HepG2 (cell line): ENCODE data around the gene FKBP8. TPM values are rescaled to one million over a fixed set of nuclear protein-coding genes. Genes with fewer than 3 reads are reported as not detected.

Source experiments
- BRCA1 ChIP-seq: sonication (generic); formaldehyde crosslinking; IDR thresholded peaks from 2 replicates; pipeline ENCODE4 v1.4.0; 2020; ENCODE audit warnings: missing genetic modification reagents
- GABPA ChIP-seq, 2 experiments: IDR thresholded peaks; 2 replicates each; pipeline ENCODE4 v1.6.1; 2011 to 2016; ENCODE audit warnings: low read depth in 2 of 2, low read length in 1 of 2, missing biosample characterization in 1 of 2, missing genetic modification characterization in 1 of 2
- HDAC1 ChIP-seq: sonication (generic); formaldehyde crosslinking; IDR thresholded peaks from 2 replicates; pipeline ENCODE4 v1.5.1; 2020; ENCODE audit warnings: mild to moderate bottlenecking, missing genetic modification reagents
- IKZF1 ChIP-seq: fragments of 450-650 bp; IDR thresholded peaks from 2 replicates; pipeline ENCODE4 v1.7.1; 2016
- NCOR1 ChIP-seq: fragments of 200-600 bp; sonication (generic); IDR thresholded peaks from 2 replicates; pipeline ENCODE4 v1.7.0; 2017; ENCODE audit warnings: antibody characterized with exemption, low read length, borderline replicate concordance
- NR2F6 ChIP-seq, 2 experiments: IDR thresholded peaks; 2 replicates each; pipeline ENCODE4 v1.6.1; 2016; ENCODE audit warnings: antibody characterized with exemption in 1 of 2, mild to moderate bottlenecking in 1 of 2
- PHF5A ChIP-seq: IDR thresholded peaks from one replicate; pipeline ENCODE4 v1.6.1; 2018; ENCODE audit warnings: low read depth, missing genetic modification reagents; ENCODE audit not compliant: unreplicated experiment
- SNAPC5 ChIP-seq: sonication (generic); formaldehyde crosslinking; IDR thresholded peaks from 2 replicates; pipeline ENCODE4 v1.8.1; 2023; ENCODE audit warnings: mild to moderate bottlenecking, missing genetic modification reagents, borderline replicate concordance
- SP5 ChIP-seq: IDR thresholded peaks from 2 replicates; pipeline ENCODE4 v1.6.1; 2016; ENCODE audit warnings: low read depth, borderline replicate concordance
- TP53 ChIP-seq: sonication (generic); formaldehyde crosslinking; conservative IDR thresholded peaks from 2 replicates; pipeline ENCODE4 v1.4.0; 2020; ENCODE audit warnings: missing genetic modification reagents
- U2AF1 ChIP-seq: fragments of 200-400 bp; formaldehyde crosslinking; optimal IDR thresholded peaks from 2 replicates; pipeline ENCODE3; 2017; ENCODE audit warnings: mild to moderate bottlenecking, low read depth, low read length
- XRCC5 ChIP-seq: fragments of 200-400 bp; formaldehyde crosslinking; optimal IDR thresholded peaks from 2 replicates; pipeline ENCODE3; 2017; ENCODE audit warnings: mild to moderate bottlenecking, low read length
- ZBTB8A ChIP-seq: sonication (generic); formaldehyde crosslinking; IDR thresholded peaks from 2 replicates; pipeline ENCODE4 v1.4.0; 2020; ENCODE audit warnings: mild to moderate bottlenecking, low read depth, missing genetic modification reagents, borderline replicate concordance
- ZFP90 ChIP-seq: sonication (generic); formaldehyde crosslinking; IDR thresholded peaks from 2 replicates; pipeline ENCODE4 v1.8.0; 2022; ENCODE audit warnings: missing genetic modification reagents, mild to moderate bottlenecking, inconsistent platforms, borderline replicate concordance
- ZNF230 ChIP-seq: sonication (generic); formaldehyde crosslinking; IDR thresholded peaks from 2 replicates; pipeline ENCODE4 v1.4.0; 2020; ENCODE audit warnings: mild to moderate bottlenecking, missing genetic modification reagents
- ZNF547 ChIP-seq: sonication (generic); formaldehyde crosslinking; IDR thresholded peaks from 2 replicates; pipeline ENCODE4 v1.5.1; 2020; ENCODE audit warnings: mild to moderate bottlenecking, missing genetic modification reagents
- ZNF777 ChIP-seq: sonication (generic); formaldehyde crosslinking; IDR thresholded peaks from 2 replicates; pipeline ENCODE4 v1.4.0; 2020; ENCODE audit warnings: missing genetic modification reagents
- polyA plus RNA-seq, 8 experiments: library from polyadenylated mRNA; depleted of rRNA in 3 of 8; stranded (reverse) in 7 of 8; unstranded in 1 of 8; fragments of >200 nt; fragmentation: Illumina TruSeq in 4 of 8; extraction: Trizol in 4 of 8; gene quantifications; 2 replicates each; pipeline versions ENCODE4 v1.2.1 to v1.2.3, GENCODE V29; 2011 to 2016; ENCODE audit warnings: low read depth in 4 of 8, missing spikeins in 1 of 8, mixed read lengths in 1 of 8; ENCODE audit not compliant: insufficient read depth in 1 of 8
- total RNA-seq, 5 experiments: library from RNA; depleted of rRNA; stranded (reverse); fragments of >200 nt; fragmentation: Illumina TruSeq; extraction: Trizol; gene quantifications; 2 replicates each; pipeline ENCODE4 v1.2.3, GENCODE V29; 2016; ENCODE audit warnings: low read depth in 1 of 5
- TF ChIP-seq, protein P1 (sequence below): sonication (generic); formaldehyde crosslinking; IDR thresholded peaks from 2 replicates; pipeline ENCODE4 v1.8.0; 2022; ENCODE audit warnings: missing genetic modification reagents, mild to moderate bottlenecking, borderline replicate concordance
- TF ChIP-seq, protein P2 (sequence below), 2 experiments: sonication (generic) in 1 of 2; formaldehyde crosslinking in 1 of 2; IDR thresholded peaks; 2 replicates each; pipeline versions ENCODE4 v1.4.0 to v1.6.1; 2018 to 2020; ENCODE audit warnings: missing genetic modification reagents in 2 of 2, borderline replicate concordance in 1 of 2, low read depth in 1 of 2, mild to moderate bottlenecking in 1 of 2, missing biosample characterization in 1 of 2
- TF ChIP-seq, protein P3 (sequence below): sonication (generic); formaldehyde crosslinking; IDR thresholded peaks from 2 replicates; pipeline ENCODE4 v1.4.0; 2020; ENCODE audit warnings: low read depth, missing genetic modification reagents

Gene FKBP8
- total and polyA plus RNA-seq, 2 of the 13 experiments (the other 11 are each of a cell fraction or from before 2014, with no cell fraction given), result 81.7 to 93.9 TPM

GRCh38 chr19:18588611-18589379, 45.4 kb upstream of the FKBP8 start, which contains the start of gene REX1BD (continued):
- TF ChIP-seq ZFP90 (CRISPR knock-in tag) (no peak; the same call in 1 of the 2 replicates), IKZF1 (no peak), U2AF1 (peak; percentile 63), SNAPC5 (CRISPR knock-in tag) (no peak), ZNF777 (CRISPR knock-in tag) (peak; percentile 68), HDAC1 (CRISPR knock-in tag) (peak; percentile 82), GABPA (IDR thresholded peaks at IDR 0.05; ENCODE audit: low read depth, low read length) (peak; percentile 13), GABPA (CRISPR knock-in tag; IDR thresholded peaks at IDR 0.05; ENCODE audit: low read depth) (peak; percentile 71), XRCC5 (peak; percentile 95), ZBTB8A (no peak; the same call in 1 of the 2 replicates), ZNF547 (CRISPR knock-in tag) (no peak), BRCA1 (CRISPR knock-in tag) (no peak; the same call in 1 of the 2 replicates), NR2F6 (IDR thresholded peaks at IDR 0.05) (no peak), NR2F6 (CRISPR knock-in tag; IDR thresholded peaks at IDR 0.05) (peak; percentile 28; the same call in 1 of the 2 replicates), PHF5A (no peak), SP5 (peak; percentile 66), NCOR1 (no peak; the same call in 1 of the 2 replicates), TP53 (CRISPR knock-in tag) (no peak), ZNF230 (CRISPR knock-in tag) (peak; percentile 39; the same call in 1 of the 2 replicates)
- TF ChIP-seq, protein P1, sequence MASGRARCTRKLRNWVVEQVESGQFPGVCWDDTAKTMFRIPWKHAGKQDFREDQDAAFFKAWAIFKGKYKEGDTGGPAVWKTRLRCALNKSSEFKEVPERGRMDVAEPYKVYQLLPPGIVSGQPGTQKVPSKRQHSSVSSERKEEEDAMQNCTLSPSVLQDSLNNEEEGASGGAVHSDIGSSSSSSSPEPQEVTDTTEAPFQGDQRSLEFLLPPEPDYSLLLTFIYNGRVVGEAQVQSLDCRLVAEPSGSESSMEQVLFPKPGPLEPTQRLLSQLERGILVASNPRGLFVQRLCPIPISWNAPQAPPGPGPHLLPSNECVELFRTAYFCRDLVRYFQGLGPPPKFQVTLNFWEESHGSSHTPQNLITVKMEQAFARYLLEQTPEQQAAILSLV (CRISPR knock-in tag), result no peak; the same call in 1 of the 2 replicates
- TF ChIP-seq, protein P2, sequence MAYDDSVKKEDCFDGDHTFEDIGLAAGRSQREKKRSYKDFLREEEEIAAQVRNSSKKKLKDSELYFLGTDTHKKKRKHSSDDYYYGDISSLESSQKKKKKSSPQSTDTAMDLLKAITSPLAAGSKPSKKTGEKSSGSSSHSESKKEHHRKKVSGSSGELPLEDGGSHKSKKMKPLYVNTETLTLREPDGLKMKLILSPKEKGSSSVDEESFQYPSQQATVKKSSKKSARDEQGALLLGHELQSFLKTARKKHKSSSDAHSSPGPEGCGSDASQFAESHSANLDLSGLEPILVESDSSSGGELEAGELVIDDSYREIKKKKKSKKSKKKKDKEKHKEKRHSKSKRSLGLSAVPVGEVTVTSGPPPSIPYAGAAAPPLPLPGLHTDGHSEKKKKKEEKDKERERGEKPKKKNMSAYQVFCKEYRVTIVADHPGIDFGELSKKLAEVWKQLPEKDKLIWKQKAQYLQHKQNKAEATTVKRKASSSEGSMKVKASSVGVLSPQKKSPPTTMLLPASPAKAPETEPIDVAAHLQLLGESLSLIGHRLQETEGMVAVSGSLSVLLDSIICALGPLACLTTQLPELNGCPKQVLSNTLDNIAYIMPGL (CRISPR knock-in tag; IDR thresholded peaks at IDR 0.05; ENCODE audit: borderline replicate concordance in 1 of 2, low read depth in 1 of 2), result peak; percentile 99
- TF ChIP-seq, protein P3, sequence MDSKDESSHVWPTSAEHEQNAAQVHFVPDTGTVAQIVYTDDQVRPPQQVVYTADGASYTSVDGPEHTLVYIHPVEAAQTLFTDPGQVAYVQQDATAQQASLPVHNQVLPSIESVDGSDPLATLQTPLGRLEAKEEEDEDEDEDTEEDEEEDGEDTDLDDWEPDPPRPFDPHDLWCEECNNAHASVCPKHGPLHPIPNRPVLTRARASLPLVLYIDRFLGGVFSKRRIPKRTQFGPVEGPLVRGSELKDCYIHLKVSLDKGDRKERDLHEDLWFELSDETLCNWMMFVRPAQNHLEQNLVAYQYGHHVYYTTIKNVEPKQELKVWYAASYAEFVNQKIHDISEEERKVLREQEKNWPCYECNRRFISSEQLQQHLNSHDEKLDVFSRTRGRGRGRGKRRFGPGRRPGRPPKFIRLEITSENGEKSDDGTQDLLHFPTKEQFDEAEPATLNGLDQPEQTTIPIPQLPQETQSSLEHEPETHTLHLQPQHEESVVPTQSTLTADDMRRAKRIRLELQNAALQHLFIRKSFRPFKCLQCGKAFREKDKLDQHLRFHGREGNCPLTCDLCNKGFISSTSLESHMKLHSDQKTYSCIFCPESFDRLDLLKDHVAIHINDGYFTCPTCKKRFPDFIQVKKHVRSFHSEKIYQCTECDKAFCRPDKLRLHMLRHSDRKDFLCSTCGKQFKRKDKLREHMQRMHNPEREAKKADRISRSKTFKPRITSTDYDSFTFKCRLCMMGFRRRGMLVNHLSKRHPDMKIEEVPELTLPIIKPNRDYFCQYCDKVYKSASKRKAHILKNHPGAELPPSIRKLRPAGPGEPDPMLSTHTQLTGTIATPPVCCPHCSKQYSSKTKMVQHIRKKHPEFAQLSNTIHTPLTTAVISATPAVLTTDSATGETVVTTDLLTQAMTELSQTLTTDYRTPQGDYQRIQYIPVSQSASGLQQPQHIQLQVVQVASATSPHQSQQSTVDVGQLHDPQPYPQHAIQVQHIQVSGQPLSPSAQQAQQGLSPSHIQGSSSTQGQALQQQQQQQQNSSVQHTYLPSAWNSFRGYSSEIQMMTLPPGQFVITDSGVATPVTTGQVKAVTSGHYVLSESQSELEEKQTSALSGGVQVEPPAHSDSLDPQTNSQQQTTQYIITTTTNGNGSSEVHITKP (CRISPR knock-in tag), result no peak
